HepG2 (cell line): Measurements from ENCODE around the gene GYS2.

Experiments used
- CBFB ChIP-seq: sonication (generic); formaldehyde crosslinking; IDR thresholded peaks from 2 replicates; pipeline ENCODE4 v1.4.0; 2020; ENCODE audit warnings: missing genetic modification reagents
- E2F1 ChIP-seq: sonication (generic); formaldehyde crosslinking; IDR thresholded peaks from 2 replicates; pipeline ENCODE4 v1.5.0; 2020; ENCODE audit warnings: missing genetic modification reagents
- FOXJ3 ChIP-seq: sonication (generic); formaldehyde crosslinking; IDR thresholded peaks from 2 replicates; pipeline ENCODE4 v1.4.0; 2020; ENCODE audit warnings: missing genetic modification reagents, mild to moderate bottlenecking, borderline replicate concordance
- FOXK1 ChIP-seq: sonication (generic); formaldehyde crosslinking; IDR thresholded peaks from 2 replicates; pipeline ENCODE4 v1.4.0; 2020; ENCODE audit warnings: low read depth, missing genetic modification reagents, borderline replicate concordance
- FOXO1 ChIP-seq: sonication (generic); formaldehyde crosslinking; IDR thresholded peaks from 2 replicates; pipeline ENCODE4 v1.4.0; 2020; ENCODE audit warnings: missing genetic modification reagents
- FOXP4 ChIP-seq: sonication (generic); formaldehyde crosslinking; IDR thresholded peaks from 2 replicates; pipeline ENCODE4 v1.4.0; 2020; ENCODE audit warnings: missing genetic modification reagents
- MAFG ChIP-seq: sonication (generic); formaldehyde crosslinking; IDR thresholded peaks from 2 replicates; pipeline ENCODE4 v1.5.1; 2020; ENCODE audit warnings: mild to moderate bottlenecking, missing genetic modification reagents
- POLR2A ChIP-seq, 2 experiments: IDR thresholded peaks; 2 replicates each; pipeline ENCODE4 v1.6.1; 2011; ENCODE audit warnings: low read depth in 2 of 2, low read length in 2 of 2, mild to moderate bottlenecking in 1 of 2, moderate library complexity in 1 of 2; ENCODE audit not compliant: insufficient read depth in 1 of 2
- SPEN ChIP-seq: sonication (generic); formaldehyde crosslinking; IDR thresholded peaks from 2 replicates; pipeline ENCODE4 v1.5.1; 2020; ENCODE audit warnings: low read depth, mild to moderate bottlenecking, missing genetic modification reagents
- U2AF2 ChIP-seq: fragments of 200-400 bp; formaldehyde crosslinking; IDR thresholded peaks from 2 replicates; pipeline ENCODE4 v1.6.1; 2017; ENCODE audit warnings: low read depth, mild to moderate bottlenecking, low read length
- USF2 ChIP-seq, 2 experiments: sonication (generic) in 1 of 2; formaldehyde crosslinking in 1 of 2; IDR thresholded peaks; 2 replicates each; pipeline versions ENCODE4 v1.5.1 to v1.6.1; 2011 to 2020; ENCODE audit warnings: borderline replicate concordance in 1 of 2, low read depth in 1 of 2, low read length in 1 of 2, mild to moderate bottlenecking in 1 of 2, missing genetic modification reagents in 1 of 2, moderate library complexity in 1 of 2
- ZFP82 ChIP-seq: sonication (generic); formaldehyde crosslinking; IDR thresholded peaks from 2 replicates; pipeline ENCODE4 v1.5.1; 2020; ENCODE audit warnings: mild to moderate bottlenecking, missing genetic modification reagents, borderline replicate concordance
- ZSCAN22 ChIP-seq: sonication (generic); formaldehyde crosslinking; IDR thresholded peaks from 2 replicates; pipeline ENCODE4 v1.4.0; 2020; ENCODE audit warnings: mild to moderate bottlenecking, missing genetic modification reagents
- ZSCAN29 ChIP-seq: sonication (generic); formaldehyde crosslinking; conservative IDR thresholded peaks from 2 replicates; pipeline ENCODE4 v1.4.0; 2020; ENCODE audit warnings: mild to moderate bottlenecking, missing genetic modification reagents

DNA sequence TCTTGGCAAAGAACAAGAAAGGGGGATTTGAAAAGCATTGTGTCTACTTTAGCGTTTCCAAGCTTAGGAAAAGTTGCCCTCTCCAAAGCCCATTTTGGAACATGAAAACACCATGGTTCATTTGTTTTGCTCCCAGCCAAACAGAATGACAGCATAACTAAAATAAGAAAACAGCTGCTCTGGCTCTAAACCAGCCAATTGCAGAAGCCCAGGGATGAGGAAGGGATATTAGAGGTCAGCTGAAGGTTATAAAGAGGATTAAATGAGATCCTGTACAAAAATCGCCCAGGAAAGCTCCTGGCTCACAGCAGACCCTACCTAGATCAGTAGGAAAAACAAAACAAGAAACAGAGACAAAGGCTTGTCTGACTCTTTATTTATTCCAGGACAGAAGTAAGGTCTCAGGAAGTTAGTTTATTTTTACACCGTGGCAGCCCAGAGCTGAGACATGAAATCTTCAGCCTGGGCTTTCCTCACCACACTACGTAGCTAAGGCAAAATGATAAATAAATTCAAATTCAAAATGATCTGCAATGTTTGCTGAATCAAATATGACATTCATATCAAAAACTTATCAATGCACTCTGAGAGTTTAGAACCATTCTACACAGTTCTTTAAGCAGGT, 52.7 kb downstream of the GYS2 start:
- TF ChIP-seq FOXO1 (CRISPR knock-in tag) (no peak), ZSCAN29 (CRISPR knock-in tag) (no peak), U2AF2 (no peak), FOXK1 (CRISPR knock-in tag) (no peak), USF2 (IDR thresholded peaks at IDR 0.05; ENCODE audit: low read depth, low read length) (no peak), USF2 (CRISPR knock-in tag; IDR thresholded peaks at IDR 0.05; ENCODE audit: borderline replicate concordance) (no peak), FOXJ3 (CRISPR knock-in tag) (no peak), POLR2A (IDR thresholded peaks at IDR 0.05; ENCODE audit: insufficient read depth in 1 of 2, low read depth in 2 of 2, low read length in 2 of 2) (no peak), ZSCAN22 (CRISPR knock-in tag) (no peak), CBFB (CRISPR knock-in tag) (no peak), MAFG (CRISPR knock-in tag) (no peak), ZFP82 (no peak), FOXP4 (CRISPR knock-in tag) (no peak), E2F1 (CRISPR knock-in tag) (no peak), SPEN (no peak)
